HG03558 (cell line): ENCODE results near the gene TTBK1.

Source experiments
- ATAC-seq: cut with Tn5 transposase; IDR thresholded peaks from one replicate; pipeline ENCODE4 v1.9.1; 2021; ENCODE audit warnings: moderate number of reproducible peaks; ENCODE audit not compliant: unreplicated experiment; ENCODE audit errors: extremely low read depth

TTBK1 gene

GRCh38 chr6:43242908-43243663 is at the start of gene TTBK1:
Gene TTBK1 (plus strand): TSS chr6:43243481. CDS start chr6:43246661, 3,180 bp downstream.
- ATAC-seq, result no peak

DNA sequence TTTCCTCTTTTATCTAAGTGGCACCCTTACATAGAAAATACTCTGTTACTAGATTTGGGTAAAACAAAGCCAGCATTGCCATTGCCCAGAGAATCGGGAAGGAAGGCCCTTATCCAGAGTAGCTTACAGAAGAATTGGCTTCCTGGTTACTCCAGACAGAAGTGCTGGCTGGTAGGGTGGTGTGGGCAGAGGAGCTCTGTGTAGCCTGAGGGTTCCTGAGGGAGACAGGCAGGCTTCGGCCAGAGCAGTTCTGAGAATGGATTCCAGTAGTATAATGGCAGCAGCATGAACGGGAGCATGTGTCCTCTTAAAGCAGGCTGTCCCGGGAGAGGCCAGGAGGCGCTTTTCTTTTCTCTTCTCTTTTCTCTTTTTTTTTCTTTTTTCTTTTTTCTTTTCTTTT is 49.4 kb upstream of the TTBK1 start:
- ATAC-seq, result no peak

DNA sequence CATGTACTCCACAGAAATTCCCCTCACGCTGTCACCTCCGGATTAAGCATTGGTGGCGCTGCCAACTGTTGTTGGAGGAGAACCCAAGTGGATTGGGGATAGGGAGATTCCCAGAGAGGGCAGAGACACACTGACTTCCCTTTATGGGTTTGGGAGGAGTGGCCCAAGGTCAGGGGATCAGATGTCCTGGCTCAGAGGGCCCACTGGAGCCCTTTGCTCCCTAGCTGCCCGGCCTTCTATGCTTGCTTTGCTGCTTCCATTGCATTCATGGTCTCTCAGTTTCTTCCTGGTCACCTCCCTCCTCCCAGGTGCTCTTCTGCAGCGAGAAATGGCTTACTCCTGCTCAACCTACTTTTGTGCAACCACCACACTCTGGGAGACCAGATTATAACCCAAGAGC is 46.9 kb upstream of the TTBK1 start:
- ATAC-seq, result no peak

- ATAC-seq, result no peak
Observed at GRCh38 chr6:43199912-43200311, 43.4 kb upstream of the TTBK1 start.

DNA sequence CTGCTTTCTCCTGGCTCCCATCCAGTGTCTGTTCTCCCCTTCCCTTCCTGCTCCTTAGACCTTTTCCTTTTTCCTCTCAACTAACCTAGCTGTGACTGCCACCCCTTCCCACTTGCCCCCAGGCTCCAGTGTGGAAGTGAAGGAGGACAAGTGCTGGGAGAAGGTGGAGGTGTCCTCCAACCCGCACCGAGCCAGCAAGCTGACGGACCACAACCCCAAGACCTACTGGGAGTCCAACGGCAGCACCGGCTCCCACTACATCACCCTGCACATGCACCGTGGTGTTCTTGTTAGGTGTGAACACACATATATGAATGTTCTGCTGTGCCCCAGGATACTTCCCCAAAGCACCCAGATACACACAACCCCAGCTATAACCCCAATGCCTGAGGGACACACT is 42.7 kb upstream of the TTBK1 start:
- ATAC-seq, result no peak

- ATAC-seq, result no peak
Observed at GRCh38 chr6:43202451-43202850, 40.8 kb upstream of the TTBK1 start.

DNA sequence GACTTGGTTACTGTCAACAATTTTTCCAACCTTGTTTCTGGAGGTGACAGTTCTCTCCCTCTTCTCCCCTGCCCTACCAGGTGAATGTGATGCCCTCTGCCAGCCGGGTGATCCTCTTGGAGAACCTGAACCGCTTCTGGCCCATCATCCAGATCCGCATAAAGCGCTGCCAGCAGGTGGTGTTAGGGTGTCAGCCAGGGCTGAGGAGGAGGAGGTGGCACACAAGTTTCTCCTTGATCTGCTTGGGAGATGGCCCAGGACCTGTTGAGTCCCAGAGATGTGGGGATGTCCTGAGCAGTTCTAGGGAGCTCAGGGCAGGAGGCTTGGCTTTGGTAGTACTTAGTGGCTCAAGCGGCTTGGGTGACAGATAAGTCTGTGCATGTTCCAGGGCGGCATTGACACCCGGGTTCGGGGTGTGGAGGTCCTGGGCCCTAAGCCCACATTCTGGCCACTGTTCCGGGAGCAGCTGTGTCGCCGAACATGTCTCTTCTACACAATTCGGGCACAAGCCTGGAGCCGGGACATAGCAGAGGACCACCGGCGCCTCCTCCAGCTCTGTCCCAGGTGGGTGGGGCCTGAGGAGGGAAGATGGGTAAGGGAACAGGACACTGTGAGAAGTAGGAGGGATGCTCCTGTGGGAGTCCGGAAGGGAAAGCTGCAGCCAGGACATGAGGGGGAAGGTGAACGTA is 40.1 kb upstream of the TTBK1 start:
- ATAC-seq, result no peak

DNA sequence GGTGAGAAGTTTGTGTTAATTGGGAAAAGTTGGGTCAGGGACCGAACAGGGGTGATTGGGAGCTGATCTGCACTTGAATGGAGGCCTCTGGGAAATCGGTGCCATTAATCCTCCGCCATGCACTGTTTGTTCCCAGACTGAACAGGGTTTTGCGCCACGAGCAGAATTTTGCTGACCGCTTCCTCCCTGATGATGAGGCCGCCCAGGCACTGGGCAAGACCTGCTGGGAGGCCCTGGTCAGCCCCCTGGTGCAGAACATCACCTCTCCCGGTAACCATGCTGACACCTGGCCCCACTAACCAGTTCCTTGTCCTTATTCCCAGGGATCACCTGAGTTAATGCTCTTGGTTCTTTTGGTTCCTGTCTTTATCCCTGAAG is 39.6 kb upstream of the TTBK1 start:
- no peak for ATAC-seq

DNA sequence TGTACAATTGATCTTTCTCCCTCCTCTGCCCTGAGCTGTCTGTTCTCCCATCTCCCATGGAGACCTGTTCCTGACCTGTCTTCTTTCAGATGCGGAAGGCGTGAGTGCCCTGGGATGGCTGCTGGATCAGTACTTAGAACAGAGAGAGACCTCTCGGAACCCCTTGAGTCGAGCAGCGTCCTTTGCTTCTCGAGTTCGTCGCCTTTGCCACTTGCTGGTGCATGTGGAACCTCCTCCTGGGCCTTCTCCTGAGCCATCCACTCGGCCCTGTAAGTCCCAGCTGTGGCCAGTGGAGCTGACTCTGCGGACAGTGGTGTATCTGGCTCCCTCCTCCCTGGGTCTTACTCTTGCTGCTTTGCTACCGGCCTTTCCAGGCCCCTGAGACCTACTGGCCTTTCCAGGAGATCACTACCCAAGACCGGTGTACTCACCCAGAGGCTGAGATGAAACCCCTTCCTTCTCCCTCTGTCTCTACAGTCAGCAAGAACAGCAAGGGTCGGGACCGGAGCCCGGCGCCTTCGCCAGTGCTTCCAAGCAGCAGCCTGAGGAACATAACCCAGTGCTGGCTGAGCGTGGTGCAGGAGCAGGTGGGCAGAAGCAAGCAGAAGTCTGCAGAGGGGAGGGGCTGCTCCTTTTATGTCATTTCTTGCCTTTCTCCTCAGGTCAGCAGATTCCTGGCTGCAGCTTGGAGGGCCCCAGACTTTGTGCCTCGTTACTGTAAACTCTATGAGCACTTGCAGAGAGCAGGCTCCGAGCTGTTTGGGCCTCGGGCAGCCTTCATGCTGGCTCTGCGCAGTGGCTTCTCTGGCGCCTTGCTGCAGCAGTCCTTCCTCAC is 38.8 kb upstream of the TTBK1 start:
- no peak for ATAC-seq

GRCh38 chr6:43205849-43206248 is 37.4 kb upstream of the TTBK1 start:
- ATAC-seq, result no peak

- ATAC-seq, result no peak
Observed at GRCh38 chr6:43207286-43207685, 36.0 kb upstream of the TTBK1 start.

DNA sequence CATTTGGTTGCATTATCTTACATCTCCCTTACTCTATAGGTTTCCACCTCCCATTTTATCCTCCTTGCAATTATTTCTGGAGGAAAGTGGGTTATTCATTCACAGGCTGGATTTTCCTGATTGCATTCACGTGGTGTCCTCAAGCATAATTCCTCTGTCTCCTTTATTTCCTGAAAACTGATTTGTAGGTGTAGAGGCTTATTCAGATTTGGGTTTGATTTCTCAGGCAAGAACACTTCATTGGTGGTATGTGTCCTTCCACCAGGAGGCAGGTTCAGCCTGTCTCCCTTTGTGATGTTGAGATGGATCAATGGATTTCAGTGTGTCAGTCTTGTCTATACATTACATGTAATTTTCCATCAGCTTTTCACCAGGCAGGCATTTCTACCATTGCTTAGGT is 31.3 kb upstream of the TTBK1 start:
- no peak for ATAC-seq

DNA sequence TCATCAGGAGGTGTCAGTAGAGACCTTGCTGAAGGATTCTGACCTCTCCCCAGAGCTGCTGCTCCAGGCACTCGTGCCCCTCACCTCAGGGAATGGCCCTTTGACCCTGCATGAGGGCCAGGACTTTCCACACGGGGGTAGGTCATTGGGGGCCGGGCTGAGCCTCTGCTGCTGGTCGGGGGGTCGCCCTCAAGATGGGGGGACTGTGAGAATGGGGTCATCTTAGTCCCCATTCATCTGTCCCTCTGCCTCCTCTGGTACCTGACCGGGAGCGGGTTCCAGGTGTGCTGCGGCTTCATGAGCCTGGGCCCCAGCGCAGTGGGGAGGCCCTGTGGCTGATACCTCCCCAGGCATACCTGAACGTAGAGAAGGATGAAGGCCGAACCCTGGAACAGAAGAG is 29.9 kb upstream of the TTBK1 start:
- ATAC-seq, result no peak

DNA sequence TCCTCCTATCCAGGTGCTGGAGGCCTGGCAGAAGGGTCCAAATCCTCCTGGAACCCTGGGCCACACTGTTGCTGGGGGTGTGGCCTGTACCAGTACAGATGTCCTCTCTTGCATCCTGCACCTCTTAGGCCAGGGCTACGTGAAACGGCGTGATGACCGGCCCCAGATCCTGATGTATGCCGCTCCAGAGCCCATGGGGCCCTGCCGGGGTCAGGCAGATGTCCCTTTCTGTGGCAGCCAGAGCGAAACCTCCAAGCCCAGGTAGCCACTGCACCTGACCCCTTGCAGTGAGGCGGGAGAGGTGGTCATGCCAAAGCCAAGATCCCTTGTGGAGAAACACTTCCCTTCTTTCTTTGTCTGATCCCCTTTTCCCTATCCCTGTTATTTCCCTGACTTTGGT is 28.2 kb upstream of the TTBK1 start:
- ATAC-seq, result no peak

- no peak for ATAC-seq
Observed at GRCh38 chr6:43216200-43216599, 27.1 kb upstream of the TTBK1 start.

DNA sequence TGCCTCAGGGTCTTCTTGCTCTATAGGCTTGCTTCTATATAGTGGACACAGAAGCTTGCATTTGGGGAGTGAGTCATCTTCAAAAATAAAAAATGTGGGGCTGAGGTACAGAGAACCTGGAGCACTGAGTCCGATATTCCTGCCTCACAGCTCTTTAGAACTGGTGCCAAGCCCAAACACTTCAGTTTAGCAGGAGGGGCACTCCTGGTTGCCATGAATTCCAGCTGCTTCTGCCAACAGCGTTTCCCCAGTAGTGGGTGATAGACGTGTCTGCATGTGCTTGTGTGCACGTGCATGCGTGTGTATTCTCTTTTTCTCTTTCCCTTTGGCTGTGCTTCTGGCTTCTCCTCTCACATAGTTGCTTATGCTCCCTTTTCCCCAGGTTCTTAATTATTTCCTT is 25.9 kb upstream of the TTBK1 start:
- no peak for ATAC-seq

GRCh38 chr6:43219119-43219518 is 24.2 kb upstream of the TTBK1 start:
- no peak for ATAC-seq

- ATAC-seq, result no peak
Observed at GRCh38 chr6:43219814-43220213, 23.5 kb upstream of the TTBK1 start.

GRCh38 chr6:43220439-43220951 is 22.8 kb upstream of the TTBK1 start:
- ATAC-seq, result no peak

DNA sequence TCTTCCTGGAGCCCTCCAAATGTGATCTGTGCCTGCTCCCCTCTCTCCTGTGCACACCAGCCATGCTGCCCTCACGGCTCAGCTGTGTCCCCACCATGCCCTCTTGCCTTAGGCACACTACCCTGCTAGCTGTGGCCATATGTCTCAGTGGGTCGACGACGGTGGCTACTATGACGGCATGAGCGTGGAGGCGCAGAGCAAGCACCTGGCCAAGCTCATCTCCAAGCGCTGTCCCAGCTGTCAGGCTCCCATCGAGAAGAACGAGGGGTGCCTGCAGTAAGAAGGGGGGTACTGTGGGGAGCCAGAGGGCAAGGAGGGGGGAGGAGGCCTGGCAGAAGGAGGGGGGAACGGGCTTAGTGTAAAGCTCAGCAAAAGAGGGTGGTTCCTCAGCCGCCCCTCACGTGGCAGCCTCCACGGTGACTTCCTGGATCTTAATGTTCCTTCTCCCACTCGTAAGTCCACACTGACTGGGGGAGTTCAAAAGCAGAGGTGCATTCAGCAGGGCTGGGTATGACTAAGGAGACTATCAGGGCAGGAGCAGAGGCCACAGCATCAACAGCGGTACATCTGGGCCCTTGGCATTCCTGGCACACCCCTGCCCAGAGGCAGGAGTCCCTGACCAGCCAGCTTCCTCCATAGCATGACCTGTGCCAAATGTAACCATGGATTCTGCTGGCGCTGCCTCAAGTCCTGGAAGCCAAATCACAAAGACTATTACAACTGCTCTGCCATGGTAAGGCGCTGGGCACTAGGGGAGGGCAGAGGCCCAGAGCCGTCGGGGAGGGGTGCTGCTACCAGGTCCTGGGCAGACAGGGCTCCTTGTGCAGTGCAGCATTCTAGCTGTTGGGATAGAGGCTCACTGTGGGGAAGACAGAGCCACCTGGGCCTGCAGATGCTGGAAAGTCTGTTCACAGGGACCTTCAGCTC is 22.0 kb upstream of the TTBK1 start:
- ATAC-seq, result no peak
